Measurements from ENCODE around the gene HOXA5.

The HOXA5 gene

DNA sequence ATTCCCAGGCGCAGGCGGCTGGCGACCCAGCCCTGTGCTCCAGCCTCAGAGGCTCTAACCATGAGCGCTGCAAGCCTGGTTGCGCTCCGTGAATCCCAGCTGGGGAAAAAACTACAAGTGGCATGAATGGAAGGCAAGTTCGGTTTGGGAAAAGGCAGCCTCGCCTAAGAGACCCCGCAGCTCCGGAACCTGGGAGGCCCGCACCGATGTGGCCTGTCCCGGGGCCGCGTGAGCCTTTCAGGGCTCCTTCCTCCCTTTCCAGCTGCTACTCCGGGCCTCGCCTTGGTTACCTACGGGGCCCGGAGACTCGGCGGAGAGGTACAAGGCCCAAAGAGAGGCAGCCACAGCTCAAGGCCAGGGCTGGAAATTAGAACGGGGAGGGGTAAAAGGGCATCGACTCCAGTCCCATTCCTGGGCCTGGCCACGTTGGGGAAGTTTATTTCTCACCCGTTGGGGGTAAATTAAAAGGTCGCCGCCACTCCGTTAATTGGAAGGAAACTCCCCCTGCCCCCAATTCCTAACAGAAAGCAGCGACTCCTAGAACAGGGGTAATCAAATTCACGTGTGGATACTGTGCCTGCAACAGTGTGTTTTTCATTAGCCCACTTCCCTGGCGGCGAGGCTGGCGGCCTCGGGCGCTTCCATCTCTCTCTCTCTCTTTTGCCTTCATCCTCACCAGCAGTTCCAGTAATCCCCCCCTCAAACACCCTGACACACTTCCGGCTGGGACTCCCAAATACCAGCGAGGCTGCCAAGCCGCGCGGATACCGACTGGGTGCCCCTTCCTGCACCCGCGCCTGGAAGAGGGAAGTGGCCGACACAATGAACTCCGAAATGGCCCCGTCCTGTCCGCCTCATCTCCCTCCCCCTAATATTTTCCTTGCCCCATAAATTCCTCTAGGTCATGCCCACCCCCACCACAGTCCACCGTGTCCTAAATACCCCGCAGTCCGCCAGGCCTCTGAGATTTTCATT is 23.3 kb upstream of the HOXA5 start:
- no peak for TF ChIP-seq CTCF (IDR thresholded peaks at IDR 0.05; ENCODE audit: extremely low read depth, missing control alignments)
- DNase-seq (ENCODE audit: low spot score) = no peak

DNA sequence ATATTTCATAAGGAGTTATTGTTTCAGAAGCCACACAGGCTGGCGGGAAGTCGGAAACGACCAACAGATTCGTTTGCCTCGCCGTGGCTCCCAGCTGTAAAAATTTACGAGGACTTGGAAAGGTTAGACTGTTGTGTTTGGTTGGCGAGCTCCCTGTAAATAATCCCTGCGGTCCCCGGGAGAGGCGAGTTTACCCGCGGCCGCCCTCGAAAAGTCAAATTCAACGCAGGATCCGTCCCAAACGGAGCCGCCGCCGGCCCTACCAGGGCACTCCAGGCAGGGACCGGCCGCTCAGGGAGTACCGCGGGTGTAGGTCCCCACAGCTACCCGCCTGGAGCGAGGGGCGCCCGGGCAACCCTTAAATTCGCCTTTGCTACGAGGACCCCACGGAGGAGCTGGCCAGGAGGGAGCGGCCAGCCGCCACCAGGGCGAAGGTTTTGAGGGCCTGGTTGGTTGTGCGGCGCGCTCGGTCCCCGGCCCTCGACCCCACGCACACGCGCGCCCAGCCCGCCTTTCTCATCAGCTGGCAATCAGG is 22.6 kb upstream of the HOXA5 start:
- DNase-seq (ENCODE audit: low spot score) = no peak
- no peak for TF ChIP-seq CTCF (IDR thresholded peaks at IDR 0.05; ENCODE audit: extremely low read depth, missing control alignments)

GRCh38 chr7:27165089-27165995 is 21.9 kb upstream of the HOXA5 start, which contains the start of gene HOXA9:
HOXA9 (minus strand) TSS chr7:27165537; CDS start chr7:27165457, 80 bp downstream.
- no peak for DNase-seq (ENCODE audit: low spot score)
- no peak for TF ChIP-seq CTCF (IDR thresholded peaks at IDR 0.05; ENCODE audit: extremely low read depth, missing control alignments)

- TF ChIP-seq CTCF (IDR thresholded peaks at IDR 0.05; ENCODE audit: extremely low read depth, missing control alignments) = no peak
- no peak for DNase-seq (ENCODE audit: low spot score)
Measured at GRCh38 chr7:27164367-27165088, 21.0 kb upstream of the HOXA5 start.

GRCh38 chr7:27164045-27164366 is 20.5 kb upstream of the HOXA5 start:
- no peak for TF ChIP-seq CTCF (IDR thresholded peaks at IDR 0.05; ENCODE audit: extremely low read depth, missing control alignments)
- no peak for DNase-seq (ENCODE audit: low spot score)

DNA sequence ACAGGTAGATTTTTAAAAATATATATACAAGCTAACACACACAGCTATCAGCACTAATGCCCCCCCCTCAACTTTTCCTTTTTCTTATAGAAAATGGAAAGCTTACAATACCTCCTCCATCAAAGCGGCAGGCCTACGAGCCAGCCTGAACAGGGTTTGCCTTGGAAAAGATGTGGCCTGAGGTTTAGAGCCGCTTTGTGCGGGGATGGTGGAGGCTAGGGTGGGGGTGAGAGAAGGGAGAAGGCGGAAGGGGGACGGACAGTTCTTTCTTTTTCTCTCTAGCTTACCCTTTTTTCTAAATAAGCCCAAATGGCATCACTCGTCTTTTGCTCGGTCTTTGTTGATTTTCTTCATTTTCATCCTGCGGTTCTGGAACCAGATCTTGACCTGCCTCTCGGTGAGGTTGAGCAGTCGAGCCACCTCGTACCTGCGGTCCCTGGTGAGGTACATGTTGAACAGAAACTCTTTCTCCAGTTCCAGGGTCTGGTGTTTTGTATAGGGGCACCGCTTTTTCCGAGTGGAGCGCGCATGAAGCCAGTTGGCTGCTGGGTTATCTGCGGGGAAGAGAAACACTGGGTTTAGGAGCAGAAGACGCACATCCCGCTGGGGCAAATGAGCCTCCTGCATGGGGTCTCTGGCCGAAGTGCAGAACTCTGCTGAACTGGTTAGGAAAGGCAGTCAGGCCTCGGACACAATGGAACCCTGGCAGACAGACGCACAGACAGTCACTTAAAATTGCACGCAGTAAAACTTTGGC is 20.0 kb upstream of the HOXA5 start:
- DNase-seq (ENCODE audit: low spot score) = no peak
- no peak for TF ChIP-seq CTCF (IDR thresholded peaks at IDR 0.05; ENCODE audit: extremely low read depth, missing control alignments)
